HG02852 (cell line): ENCODE measurements around the gene ZSWIM8.
"Not testable (repeated sequence)": the region's sequence is repeated elsewhere in the genome, so short reads cannot be mapped to it uniquely, and the experiment has no call there.

Source experiments
- ATAC-seq: cut with Tn5 transposase; IDR thresholded peaks from one replicate; pipeline ENCODE4 v1.9.1; 2021; ENCODE audit warnings: mild to moderate bottlenecking, moderate library complexity; ENCODE audit not compliant: unreplicated experiment

ZSWIM8 gene, protein sequence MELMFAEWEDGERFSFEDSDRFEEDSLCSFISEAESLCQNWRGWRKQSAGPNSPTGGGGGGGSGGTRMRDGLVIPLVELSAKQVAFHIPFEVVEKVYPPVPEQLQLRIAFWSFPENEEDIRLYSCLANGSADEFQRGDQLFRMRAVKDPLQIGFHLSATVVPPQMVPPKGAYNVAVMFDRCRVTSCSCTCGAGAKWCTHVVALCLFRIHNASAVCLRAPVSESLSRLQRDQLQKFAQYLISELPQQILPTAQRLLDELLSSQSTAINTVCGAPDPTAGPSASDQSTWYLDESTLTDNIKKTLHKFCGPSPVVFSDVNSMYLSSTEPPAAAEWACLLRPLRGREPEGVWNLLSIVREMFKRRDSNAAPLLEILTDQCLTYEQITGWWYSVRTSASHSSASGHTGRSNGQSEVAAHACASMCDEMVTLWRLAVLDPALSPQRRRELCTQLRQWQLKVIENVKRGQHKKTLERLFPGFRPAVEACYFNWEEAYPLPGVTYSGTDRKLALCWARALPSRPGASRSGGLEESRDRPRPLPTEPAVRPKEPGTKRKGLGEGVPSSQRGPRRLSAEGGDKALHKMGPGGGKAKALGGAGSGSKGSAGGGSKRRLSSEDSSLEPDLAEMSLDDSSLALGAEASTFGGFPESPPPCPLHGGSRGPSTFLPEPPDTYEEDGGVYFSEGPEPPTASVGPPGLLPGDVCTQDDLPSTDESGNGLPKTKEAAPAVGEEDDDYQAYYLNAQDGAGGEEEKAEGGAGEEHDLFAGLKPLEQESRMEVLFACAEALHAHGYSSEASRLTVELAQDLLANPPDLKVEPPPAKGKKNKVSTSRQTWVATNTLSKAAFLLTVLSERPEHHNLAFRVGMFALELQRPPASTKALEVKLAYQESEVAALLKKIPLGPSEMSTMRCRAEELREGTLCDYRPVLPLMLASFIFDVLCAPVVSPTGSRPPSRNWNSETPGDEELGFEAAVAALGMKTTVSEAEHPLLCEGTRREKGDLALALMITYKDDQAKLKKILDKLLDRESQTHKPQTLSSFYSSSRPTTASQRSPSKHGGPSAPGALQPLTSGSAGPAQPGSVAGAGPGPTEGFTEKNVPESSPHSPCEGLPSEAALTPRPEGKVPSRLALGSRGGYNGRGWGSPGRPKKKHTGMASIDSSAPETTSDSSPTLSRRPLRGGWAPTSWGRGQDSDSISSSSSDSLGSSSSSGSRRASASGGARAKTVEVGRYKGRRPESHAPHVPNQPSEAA (N-terminal part only)

GRCh38 chr10:73785211-73785720 is at the start of gene ZSWIM8:
Gene ZSWIM8, plus strand, starts transcription at chr10:73785606. Its CDS starts 273 bp downstream, at chr10:73785879.
- ATAC-seq, result peak; percentile 83

DNA sequence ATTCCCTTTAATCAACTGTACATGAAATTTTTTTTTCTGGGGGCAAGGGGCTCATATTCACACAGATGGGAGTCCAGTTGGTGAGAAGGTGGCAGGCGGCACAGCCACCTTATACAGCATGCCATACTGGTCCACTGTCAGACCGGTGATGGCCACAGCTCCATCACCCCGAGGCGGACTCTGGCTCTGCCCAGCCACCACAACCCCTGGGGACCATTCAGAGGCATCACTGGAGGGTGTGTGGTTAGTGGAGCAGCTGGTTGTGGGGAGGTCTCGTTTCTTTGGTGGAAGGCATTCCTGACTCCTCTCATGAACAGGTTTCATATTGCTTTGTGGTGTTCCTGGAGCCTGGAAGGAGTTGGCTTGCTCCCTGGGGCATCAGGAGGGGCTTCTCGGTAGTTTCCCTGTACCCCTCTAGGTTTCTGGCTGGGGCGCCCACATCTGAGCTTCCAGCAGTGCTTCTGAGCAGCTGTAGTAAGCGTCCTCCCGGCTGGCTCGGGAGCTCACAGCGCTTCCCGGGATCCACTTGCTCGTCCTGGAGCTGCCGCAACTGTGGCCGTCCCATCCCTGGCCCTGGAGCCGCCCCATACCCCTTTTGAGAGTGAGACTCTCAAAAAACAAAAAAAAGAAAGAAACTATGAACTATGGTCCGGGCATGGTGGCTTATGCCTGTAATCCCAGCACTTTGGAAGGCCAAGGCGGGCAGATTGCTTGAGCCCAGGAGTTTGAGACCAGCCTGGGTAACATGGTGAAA is 44.7 kb upstream of the ZSWIM8 start:
- not testable (repeated sequence) for ATAC-seq

- ATAC-seq, result no peak
These were observed 43.0 kb upstream of the ZSWIM8 start for GRCh38 chr10:73742454-73742734.

DNA sequence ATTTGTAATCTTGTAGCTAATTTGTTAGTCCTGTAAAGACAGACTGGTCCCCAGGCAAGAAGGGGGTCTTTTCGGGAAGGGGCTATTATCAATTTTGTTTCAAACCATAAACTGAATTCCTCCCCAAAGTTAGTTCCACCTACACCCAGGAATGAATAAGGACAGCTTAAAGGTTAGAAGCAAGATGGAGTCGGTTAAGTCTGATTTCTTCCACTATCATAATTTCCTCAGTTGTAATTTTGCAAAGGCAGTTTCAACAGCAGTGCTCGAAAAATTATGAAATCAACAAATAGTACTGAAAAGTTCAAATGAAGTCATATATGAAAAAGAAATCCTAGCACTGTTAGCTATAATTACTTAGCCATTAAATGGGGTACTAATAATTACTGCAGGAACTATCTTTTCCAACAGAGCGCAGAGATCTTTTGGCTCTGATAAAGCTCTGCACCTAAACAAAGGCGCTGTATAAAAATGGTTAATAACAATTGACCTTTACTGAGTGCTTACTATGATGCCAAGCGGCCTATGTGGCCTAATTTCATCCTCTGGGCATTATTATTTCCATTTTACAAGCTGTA is 42.0 kb upstream of the ZSWIM8 start:
- no peak for ATAC-seq

- ATAC-seq, result peak; percentile 88
These were observed 41.3 kb upstream of the ZSWIM8 start, which contains the start of gene SEC24C for GRCh38 chr10:73743905-73744663. Gene SEC24C, plus strand, starts transcription at chr10:73744372. Its CDS starts 2,461 bp downstream, at chr10:73746833.

DNA sequence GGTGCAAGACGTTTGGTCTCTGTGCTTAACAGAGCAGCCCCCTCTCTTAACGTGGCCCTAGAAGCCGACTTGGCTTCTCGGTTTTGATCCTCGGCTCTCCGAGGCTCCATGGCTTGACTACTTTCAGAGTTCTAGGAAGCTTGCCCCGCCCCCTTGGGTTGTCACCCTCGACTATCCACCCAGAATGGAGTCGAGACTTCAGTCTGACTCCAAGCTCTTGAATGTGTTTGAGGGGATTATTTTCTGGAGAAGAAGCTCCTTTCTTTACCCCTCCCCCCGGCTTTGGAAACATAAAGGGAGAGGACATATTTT is 40.8 kb upstream of the ZSWIM8 start:
- ATAC-seq, result peak; percentile 31

GRCh38 chr10:73746721-73747120 is 38.7 kb upstream of the ZSWIM8 start:
- ATAC-seq, result no peak

- no peak for ATAC-seq
These were observed 34.6 kb upstream of the ZSWIM8 start for GRCh38 chr10:73750819-73751218.

DNA sequence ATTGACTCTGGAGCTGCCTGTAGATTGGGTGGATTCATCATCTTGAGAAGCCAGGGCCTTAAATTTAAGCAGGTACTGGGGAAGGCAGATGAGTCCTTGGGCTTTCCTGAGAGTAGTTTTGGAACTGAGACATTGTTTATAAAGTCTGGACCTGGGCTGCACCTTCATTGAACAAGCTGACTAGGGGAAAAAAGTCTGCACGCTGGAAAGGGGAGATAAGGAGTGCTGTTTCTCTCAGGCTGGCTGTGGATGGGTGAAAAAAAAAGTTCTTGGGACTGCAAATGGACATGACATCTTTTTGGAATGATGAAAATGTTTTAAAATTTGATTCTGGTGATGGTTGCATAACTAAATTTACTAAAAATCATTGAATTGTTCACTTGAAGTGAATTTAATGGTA is 29.2 kb upstream of the ZSWIM8 start:
- ATAC-seq, result no peak

- no peak for ATAC-seq
These were observed 26.5 kb upstream of the ZSWIM8 start for GRCh38 chr10:73758704-73759511.

DNA sequence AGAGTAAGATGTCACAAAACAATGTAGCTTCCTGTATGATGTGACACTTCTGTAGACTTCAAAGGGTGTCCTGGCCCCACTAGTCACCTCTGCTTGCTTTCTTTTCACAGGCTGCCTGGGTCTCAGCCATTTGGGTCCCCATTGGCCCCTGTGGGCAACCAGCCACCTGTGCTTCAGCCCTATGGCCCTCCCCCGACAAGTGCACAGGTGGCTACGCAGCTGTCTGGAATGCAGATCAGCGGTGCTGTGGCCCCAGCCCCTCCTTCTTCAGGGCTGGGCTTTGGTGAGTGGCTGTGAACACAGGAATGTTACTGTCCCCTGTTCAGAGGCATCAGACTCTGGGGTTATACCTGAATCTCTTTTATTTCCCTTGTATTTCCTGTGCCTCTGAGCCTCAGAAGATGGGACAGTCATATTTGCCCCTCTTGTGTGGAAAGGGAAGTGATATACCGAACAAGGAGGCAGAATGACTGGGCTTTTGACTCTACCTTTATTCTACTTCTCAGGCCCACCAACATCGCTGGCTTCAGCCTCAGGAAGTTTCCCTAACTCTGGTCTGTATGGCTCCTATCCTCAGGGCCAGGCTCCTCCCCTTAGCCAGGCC is 25.8 kb upstream of the ZSWIM8 start:
- ATAC-seq, result no peak

- no peak for ATAC-seq
These were observed 23.6 kb upstream of the ZSWIM8 start for GRCh38 chr10:73761781-73762180.

GRCh38 chr10:73762915-73763314 is 22.5 kb upstream of the ZSWIM8 start:
- ATAC-seq, result no peak

GRCh38 chr10:73763343-73763742 is 22.1 kb upstream of the ZSWIM8 start:
- ATAC-seq, result no peak

DNA sequence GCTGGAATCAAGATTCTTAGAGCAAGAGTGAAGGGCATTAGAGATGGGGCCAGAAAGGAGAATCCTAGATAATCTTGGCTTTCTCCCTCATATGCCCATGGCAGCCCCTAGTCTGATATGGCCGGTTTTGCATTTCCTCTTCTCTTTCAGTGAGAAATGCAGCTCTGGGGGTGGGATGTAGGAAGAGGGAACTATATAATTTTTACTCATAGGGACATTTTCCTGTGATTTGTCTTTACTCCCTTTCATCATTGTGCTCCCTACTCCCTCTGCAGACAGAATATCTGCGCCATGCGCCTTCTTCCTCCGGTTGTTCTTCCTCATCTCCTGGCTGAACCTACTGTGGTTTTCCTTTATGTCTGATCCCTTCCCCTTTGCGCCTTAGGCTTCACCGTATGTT is 20.3 kb upstream of the ZSWIM8 start:
- ATAC-seq, result no peak

- no peak for ATAC-seq
These were observed 16.5 kb upstream of the ZSWIM8 start for GRCh38 chr10:73768881-73769280.

DNA sequence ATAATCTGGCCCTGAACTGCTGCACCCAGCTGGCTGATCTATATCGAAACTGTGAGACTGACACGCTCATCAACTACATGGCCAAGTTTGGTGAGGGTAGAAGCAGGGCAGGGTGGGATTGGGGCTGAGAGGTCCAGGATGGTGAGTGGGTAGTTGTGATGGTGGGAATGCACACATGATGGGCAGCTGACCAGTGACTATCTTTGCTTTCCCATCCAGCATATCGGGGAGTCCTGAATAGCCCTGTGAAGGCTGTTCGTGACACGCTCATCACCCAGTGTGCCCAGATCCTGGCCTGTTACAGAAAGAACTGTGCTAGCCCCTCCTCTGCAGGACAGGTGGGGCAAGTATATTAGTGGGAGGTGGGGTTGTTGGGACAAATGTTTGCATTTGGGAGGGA is 16.0 kb upstream of the ZSWIM8 start:
- ATAC-seq, result no peak

DNA sequence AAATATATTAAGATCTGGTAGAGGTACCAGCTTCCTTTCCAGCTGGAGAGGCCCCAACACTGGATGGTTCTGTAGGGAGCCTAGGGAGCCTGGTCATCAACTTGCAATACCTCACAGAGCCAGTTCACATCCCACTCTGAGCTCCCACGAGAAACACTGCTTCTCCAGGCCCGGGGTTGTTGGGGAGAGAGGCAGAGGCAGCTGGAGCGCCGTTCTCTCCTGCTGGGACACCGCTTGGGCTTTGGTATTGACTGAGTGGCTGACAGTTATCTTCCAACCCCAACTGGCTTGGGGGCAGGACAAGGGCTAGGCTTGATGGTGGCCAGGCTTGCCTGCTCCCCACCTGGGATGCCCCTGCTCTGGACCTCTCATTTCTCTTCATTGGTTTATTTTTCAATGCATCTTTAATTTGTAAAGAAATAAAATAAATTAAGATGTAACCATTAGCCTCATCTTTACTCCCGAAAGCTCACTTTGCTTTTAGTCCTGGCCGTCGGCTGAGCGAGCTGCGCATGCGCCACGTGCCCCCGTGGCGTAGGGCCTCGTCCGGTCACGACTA is 13.6 kb upstream of the ZSWIM8 start:
- peak; percentile 46 for ATAC-seq
